Fibroblast of the aortic adventitia (primary cell): ENCODE measurements around the gene PCGF3. TPM values are rescaled to one million over a fixed set of nuclear protein-coding genes. Genes with fewer than 3 reads are reported as not detected.
"Not testable (repeated sequence)": the region's sequence is repeated elsewhere in the genome, so short reads cannot be mapped to it uniquely, and the experiment has no call there.

Experiments
- DNase-seq: peaks from one replicate; pipeline ENCODE4 v3.0.0-alpha.2; 2010; ENCODE audit warnings: low read depth
- H3K4me3 ChIP-seq: 2 replicates; pipeline ENCODE4 v1.5.1; 2011; ENCODE audit warnings: low read depth, mild to moderate bottlenecking, control low read depth, low read length, moderate library complexity
- CTCF ChIP-seq: IDR thresholded peaks from 2 replicates; pipeline ENCODE4 v1.5.1; 2011; ENCODE audit warnings: mild to moderate bottlenecking, low read length, control low read depth, inconsistent platforms; ENCODE audit not compliant: insufficient read depth
- total RNA-seq: library from RNA; depleted of rRNA; stranded (reverse); fragments of >200 nt; gene quantifications from 2 replicates; pipeline ENCODE4 v1.2.3, GENCODE V29; 2012; ENCODE audit warnings: low replicate concordance

The PCGF3 gene
- total RNA-seq, 1 donor, result 24.2 TPM

- no peak overlapping the region for H3K4me3 ChIP-seq
- TF ChIP-seq CTCF, result no peak
- DNase-seq, result no peak
These were observed 63.9 kb downstream of the PCGF3 start for GRCh38 chr4:769511-769910.

GRCh38 chr4:770022-770421 lies 64.4 kb downstream of the PCGF3 start:
- no peak overlapping the region for H3K4me3 ChIP-seq
- DNase-seq, result no peak
- no peak for TF ChIP-seq CTCF

- DNase-seq, result no peak
- no peak for TF ChIP-seq CTCF
- no peak overlapping the region for H3K4me3 ChIP-seq
These were observed 65.8 kb downstream of the PCGF3 start for GRCh38 chr4:771464-771863.

GRCh38 chr4:772118-772517 lies 66.5 kb downstream of the PCGF3 start:
- peak; percentile 22 for DNase-seq
- H3K4me3 ChIP-seq, result no peak overlapping the region
- no peak for TF ChIP-seq CTCF

- no peak for DNase-seq
- no peak for TF ChIP-seq CTCF
These were observed 67.1 kb downstream of the PCGF3 start for GRCh38 chr4:772776-773175.

GRCh38 chr4:773214-773613 lies 67.6 kb downstream of the PCGF3 start:
- no peak for TF ChIP-seq CTCF
- DNase-seq, result no peak
- H3K4me3 ChIP-seq, result no peak overlapping the region

More at GRCh38 chr4:772776-773175, 67.1 kb downstream of the PCGF3 start:
- H3K4me3 ChIP-seq, result no peak overlapping the region

GRCh38 chr4:774419-775092 lies 68.9 kb downstream of the PCGF3 start:
- not testable (repeated sequence) for DNase-seq, H3K4me3 ChIP-seq

- not testable (repeated sequence) for DNase-seq, H3K4me3 ChIP-seq
These were observed 69.9 kb downstream of the PCGF3 start for GRCh38 chr4:775485-775884.
